Chondrocyte (in vitro differentiated cells): Measurements from ENCODE around the gene MYL11. TPM values are rescaled to one million over a fixed set of nuclear protein-coding genes. Genes with fewer than 3 reads are reported as not detected.
A peak's percentile ranks its signal among the peaks of the same experiment; 100 is the strongest.

Experiments
- DNase-seq: peaks from one replicate; pipeline ENCODE4 v3.0.0; 2021; ENCODE audit warnings: mixed read lengths, low spot score
- H3K27ac Mint-ChIP-seq: one replicate; pipeline ENCODE4 v1.8.0; 2021; ENCODE audit warnings: mild to moderate bottlenecking, moderate library complexity, mixed read lengths; ENCODE audit not compliant: unreplicated experiment
- H3K27me3 Mint-ChIP-seq: 2 replicates; pipeline ENCODE4 v1.8.0; 2021; ENCODE audit warnings: low read depth, mixed read lengths
- H3K36me3 Mint-ChIP-seq: 2 replicates; pipeline ENCODE4 v1.8.0; 2021; ENCODE audit warnings: low read depth, mixed read lengths
- H3K4me1 Mint-ChIP-seq: 2 replicates; pipeline ENCODE4 v1.8.0; 2021; ENCODE audit warnings: low read depth, mild to moderate bottlenecking, mixed read lengths
- H3K4me3 Mint-ChIP-seq: one replicate; pipeline ENCODE4 v1.8.0; 2021; ENCODE audit warnings: mild to moderate bottlenecking, moderate library complexity, mixed read lengths; ENCODE audit not compliant: unreplicated experiment
- H3K9me3 Mint-ChIP-seq: 2 replicates; pipeline ENCODE4 v1.8.0; 2021; ENCODE audit warnings: low read depth, mixed read lengths
- CTCF ChIP-seq: fragments of 200-600 bp; sonication (generic); IDR thresholded peaks from 2 replicates; pipeline ENCODE4 v1.5.0; 2021; ENCODE audit warnings: antibody characterized with exemption, mild to moderate bottlenecking, moderate library complexity
- total RNA-seq: library from RNA; stranded (reverse); gene quantifications from 3 replicates; pipeline ENCODE4 v1.2.1, GENCODE V29; 2021

Gene MYL11
- total RNA-seq, 1 donor from 2014 or later: 0.82 TPM

DNA sequence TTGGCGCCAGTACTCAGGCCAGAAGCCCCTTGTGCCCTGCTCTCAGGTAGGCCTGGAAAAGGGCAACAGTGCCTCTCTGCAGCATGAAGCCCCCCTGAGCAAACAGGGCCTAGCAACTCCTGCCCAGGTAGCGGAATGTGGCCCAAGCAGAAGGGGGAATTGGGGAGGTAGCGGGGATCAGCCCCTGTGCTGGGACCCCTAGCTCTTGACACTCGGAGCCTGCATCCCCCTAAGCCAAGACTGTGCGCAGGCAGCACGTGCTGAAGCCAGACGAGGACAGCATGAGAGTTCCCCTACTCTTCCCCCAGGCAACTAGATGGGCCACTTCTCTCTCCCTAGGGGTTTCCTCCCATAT lies 18.7 kb upstream of the MYL11 start:
- Mint-ChIP-seq H3K4me3 (peak overlapping the region; percentile 91), H3K27me3 (no peaks in the 10 kb centered on the region), H3K9me3 (no peaks in the 10 kb centered on the region), H3K36me3 (peaks cover 21% of the 10 kb centered on the region), H3K27ac (peak overlapping the region; percentile 99), H3K4me1 (peaks cover 50% of the 10 kb centered on the region)
- no peak for DNase-seq
- TF ChIP-seq CTCF: no peak

- TF ChIP-seq CTCF: no peak
- Mint-ChIP-seq H3K27me3 (no peaks in the 10 kb centered on the region), H3K4me1 (peaks cover 50% of the 10 kb centered on the region), H3K9me3 (no peaks in the 10 kb centered on the region), H3K27ac (peak overlapping the region; percentile 99), H3K4me3 (peak overlapping the region; percentile 91), H3K36me3 (peaks cover 21% of the 10 kb centered on the region)
- no peak for DNase-seq
Observed at GRCh38 chr16:30356401-30357084, 18.1 kb upstream of the MYL11 start.

GRCh38 chr16:30357085-30357714 lies 17.4 kb upstream of the MYL11 start:
- no peak for DNase-seq
- no peak for TF ChIP-seq CTCF
- H3K27me3 Mint-ChIP-seq: no peaks in the 10 kb centered on the region
- peak overlapping the region; percentile 74 for H3K27ac Mint-ChIP-seq
- peaks cover 43% of the 10 kb centered on the region for H3K4me1 Mint-ChIP-seq
- peaks cover 19% of the 10 kb centered on the region for H3K36me3 Mint-ChIP-seq
- no peaks in the 10 kb centered on the region for H3K9me3 Mint-ChIP-seq
- no peak overlapping the region for H3K4me3 Mint-ChIP-seq

DNA sequence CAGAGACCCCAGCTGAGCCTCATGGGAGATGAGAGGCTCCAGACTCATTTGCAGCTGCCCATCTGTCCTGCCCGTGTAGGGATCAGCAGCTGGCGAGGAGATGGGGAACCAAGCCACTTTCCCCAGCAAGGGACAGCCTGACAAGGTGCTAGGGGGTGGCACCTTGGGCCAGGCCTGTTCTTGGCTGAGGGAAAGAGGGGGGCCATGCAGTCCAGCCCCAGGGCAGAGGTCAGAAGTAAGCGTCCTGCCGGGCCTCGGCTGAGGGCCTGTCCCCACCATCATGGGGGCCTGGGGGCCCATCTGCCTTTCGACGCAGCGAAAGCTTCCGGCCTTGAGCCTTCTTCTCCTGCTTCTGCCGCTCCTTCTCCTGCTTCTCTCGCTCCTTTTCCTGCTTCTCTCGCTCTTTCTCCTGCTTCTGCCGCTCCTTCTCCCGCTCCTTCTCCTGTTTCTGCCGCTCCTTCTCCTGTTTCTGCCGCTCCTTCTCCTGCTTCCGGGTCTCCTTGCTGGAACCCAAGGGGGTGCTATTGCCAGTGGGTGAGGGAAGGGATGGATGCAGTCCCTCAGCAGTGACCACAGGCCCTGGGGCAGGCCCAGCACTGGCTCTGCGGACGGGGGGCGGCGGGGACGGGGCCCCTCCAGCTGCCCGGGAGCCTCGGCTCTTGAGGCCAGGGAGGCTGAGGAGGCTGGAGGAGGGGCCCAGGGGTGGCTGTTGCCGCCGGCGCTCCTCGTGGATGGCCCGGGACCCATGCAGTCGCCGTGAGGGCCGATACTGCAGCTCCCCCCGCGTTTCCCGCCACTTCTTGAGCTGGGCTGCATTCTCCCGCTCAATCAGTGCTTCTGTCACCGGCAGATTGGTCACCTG lies 16.7 kb upstream of the MYL11 start:
- no peak for TF ChIP-seq CTCF
- Mint-ChIP-seq H3K4me3 (no peak overlapping the region), H3K27ac (peak overlapping the region; percentile 41), H3K4me1 (peaks cover 36% of the 10 kb centered on the region), H3K9me3 (no peaks in the 10 kb centered on the region), H3K36me3 (peaks cover 18% of the 10 kb centered on the region), H3K27me3 (no peaks in the 10 kb centered on the region)
- DNase-seq: no peak

DNA sequence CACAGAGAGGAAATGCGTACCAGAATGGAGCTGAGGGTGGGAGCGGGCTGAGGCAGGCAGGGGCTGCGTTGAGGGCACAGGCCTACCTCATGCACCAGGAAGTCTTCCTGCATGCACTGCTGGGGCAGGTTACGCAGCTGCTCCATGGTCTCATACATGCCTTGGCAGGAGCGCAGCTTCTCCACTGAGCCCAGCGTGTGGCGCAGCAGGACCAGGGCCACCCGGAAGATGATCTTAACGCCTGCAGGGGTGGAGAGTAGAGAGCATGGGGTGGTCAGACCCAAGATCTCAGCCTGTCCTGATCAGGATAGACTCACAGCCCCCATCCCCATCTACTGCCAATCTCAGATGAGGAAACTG lies 16.0 kb upstream of the MYL11 start:
- H3K27ac Mint-ChIP-seq: peak overlapping the region; percentile 8
- no peak overlapping the region for H3K4me3 Mint-ChIP-seq
- peaks cover 31% of the 10 kb centered on the region for H3K4me1 Mint-ChIP-seq
- no peak for DNase-seq
- peaks cover 20% of the 10 kb centered on the region for H3K36me3 Mint-ChIP-seq
- H3K9me3 Mint-ChIP-seq: no peaks in the 10 kb centered on the region
- no peak for TF ChIP-seq CTCF
- H3K27me3 Mint-ChIP-seq: no peaks in the 10 kb centered on the region
